A549 (cell line): ENCODE measurements around the gene CEP85.

ENCODE experiments used
- CEBPB ChIP-seq, 2 experiments: fragments of >200 bp in 1 of 2; sonication (Bioruptor Twin) in 1 of 2; formaldehyde crosslinking in 1 of 2; IDR thresholded peaks; 2 replicates each; pipeline ENCODE4 v1.6.1; 2012 to 2016
- EP300 ChIP-seq, 2 experiments: fragments of >200 bp; sonication (Bioruptor Twin); formaldehyde crosslinking; IDR thresholded peaks; 2 replicates in 1 of 2; 3 replicates in 1 of 2; pipeline ENCODE4 v1.6.1; 2016 to 2017
- FOSB ChIP-seq: fragments of 250-450 bp; sonication (Bioruptor Pico); IDR thresholded peaks from 2 replicates; pipeline ENCODE4 v1.5.0; 2020; ENCODE audit warnings: mild to moderate bottlenecking, moderate library complexity
- HOXA7 ChIP-seq: fragments of 250-450 bp; sonication (Bioruptor Pico); IDR thresholded peaks from 2 replicates; pipeline ENCODE4 v1.5.0; 2020; ENCODE audit warnings: mild to moderate bottlenecking, moderate library complexity
- POLR2A ChIP-seq: IDR thresholded peaks from 2 replicates; pipeline ENCODE4 v1.6.1; 2012; ENCODE audit warnings: mild to moderate bottlenecking, low read length
- RNF2 ChIP-seq: fragments of 200-600 bp; sonication (generic); IDR thresholded peaks from 2 replicates; pipeline ENCODE4 v1.6.1; 2016; ENCODE audit warnings: low read depth, mild to moderate bottlenecking, antibody characterized with exemption, moderate library complexity, borderline replicate concordance
- SMC3 ChIP-seq: fragments of >200 bp; sonication (Bioruptor Twin); formaldehyde crosslinking; IDR thresholded peaks from 3 replicates; pipeline ENCODE4 v1.6.1; 2018; ENCODE audit warnings: inconsistent platforms
- TF ChIP-seq, protein P1 (sequence below): fragments of 450-650 bp; IDR thresholded peaks from 2 replicates; pipeline ENCODE4 v1.6.1; 2014; ENCODE audit warnings: antibody characterized with exemption
- TF ChIP-seq, protein P2 (sequence below): fragments of >200 bp; sonication (Bioruptor Twin); formaldehyde crosslinking; IDR thresholded peaks from 3 replicates; pipeline ENCODE4 v1.5.1; 2016
- TF ChIP-seq, protein P3 (sequence below): fragments of 200-600 bp; sonication (generic); IDR thresholded peaks from 2 replicates; pipeline ENCODE4 v1.6.1; 2016; ENCODE audit warnings: antibody characterized with exemption, mild to moderate bottlenecking, moderate library complexity

DNA sequence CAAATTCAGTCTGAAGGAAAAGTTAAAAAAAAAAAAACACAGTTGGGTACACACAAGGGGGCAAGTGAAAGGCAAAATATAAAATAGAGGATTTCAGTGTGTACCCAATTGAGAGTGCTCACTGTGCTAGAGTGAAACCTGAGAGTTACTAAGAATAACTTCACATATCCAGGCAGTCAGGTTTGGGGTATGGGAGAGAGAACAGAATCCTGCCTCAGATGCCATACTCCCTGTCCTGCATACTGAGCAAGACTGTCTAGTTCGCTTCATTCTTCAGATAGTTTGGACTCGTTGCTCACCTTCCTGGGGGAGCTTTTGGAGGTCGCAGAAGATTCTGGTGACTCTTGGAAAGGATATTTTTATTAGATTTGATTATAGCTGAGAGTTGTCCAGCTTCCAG, 20.4 kb downstream of the CEP85 start:
- no peak for TF ChIP-seq POLR2A
- no peak for TF ChIP-seq RNF2
- TF ChIP-seq, protein P1, sequence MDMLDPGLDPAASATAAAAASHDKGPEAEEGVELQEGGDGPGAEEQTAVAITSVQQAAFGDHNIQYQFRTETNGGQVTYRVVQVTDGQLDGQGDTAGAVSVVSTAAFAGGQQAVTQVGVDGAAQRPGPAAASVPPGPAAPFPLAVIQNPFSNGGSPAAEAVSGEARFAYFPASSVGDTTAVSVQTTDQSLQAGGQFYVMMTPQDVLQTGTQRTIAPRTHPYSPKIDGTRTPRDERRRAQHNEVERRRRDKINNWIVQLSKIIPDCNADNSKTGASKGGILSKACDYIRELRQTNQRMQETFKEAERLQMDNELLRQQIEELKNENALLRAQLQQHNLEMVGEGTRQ = no peak
- TF ChIP-seq EP300 (IDR thresholded peaks at IDR 0.05) = no peak
- TF ChIP-seq, protein P2, sequence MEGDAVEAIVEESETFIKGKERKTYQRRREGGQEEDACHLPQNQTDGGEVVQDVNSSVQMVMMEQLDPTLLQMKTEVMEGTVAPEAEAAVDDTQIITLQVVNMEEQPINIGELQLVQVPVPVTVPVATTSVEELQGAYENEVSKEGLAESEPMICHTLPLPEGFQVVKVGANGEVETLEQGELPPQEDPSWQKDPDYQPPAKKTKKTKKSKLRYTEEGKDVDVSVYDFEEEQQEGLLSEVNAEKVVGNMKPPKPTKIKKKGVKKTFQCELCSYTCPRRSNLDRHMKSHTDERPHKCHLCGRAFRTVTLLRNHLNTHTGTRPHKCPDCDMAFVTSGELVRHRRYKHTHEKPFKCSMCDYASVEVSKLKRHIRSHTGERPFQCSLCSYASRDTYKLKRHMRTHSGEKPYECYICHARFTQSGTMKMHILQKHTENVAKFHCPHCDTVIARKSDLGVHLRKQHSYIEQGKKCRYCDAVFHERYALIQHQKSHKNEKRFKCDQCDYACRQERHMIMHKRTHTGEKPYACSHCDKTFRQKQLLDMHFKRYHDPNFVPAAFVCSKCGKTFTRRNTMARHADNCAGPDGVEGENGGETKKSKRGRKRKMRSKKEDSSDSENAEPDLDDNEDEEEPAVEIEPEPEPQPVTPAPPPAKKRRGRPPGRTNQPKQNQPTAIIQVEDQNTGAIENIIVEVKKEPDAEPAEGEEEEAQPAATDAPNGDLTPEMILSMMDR = no peak
- TF ChIP-seq SMC3 = no peak
- TF ChIP-seq HOXA7 (CRISPR knock-in tag) = no peak
- TF ChIP-seq, protein P3, sequence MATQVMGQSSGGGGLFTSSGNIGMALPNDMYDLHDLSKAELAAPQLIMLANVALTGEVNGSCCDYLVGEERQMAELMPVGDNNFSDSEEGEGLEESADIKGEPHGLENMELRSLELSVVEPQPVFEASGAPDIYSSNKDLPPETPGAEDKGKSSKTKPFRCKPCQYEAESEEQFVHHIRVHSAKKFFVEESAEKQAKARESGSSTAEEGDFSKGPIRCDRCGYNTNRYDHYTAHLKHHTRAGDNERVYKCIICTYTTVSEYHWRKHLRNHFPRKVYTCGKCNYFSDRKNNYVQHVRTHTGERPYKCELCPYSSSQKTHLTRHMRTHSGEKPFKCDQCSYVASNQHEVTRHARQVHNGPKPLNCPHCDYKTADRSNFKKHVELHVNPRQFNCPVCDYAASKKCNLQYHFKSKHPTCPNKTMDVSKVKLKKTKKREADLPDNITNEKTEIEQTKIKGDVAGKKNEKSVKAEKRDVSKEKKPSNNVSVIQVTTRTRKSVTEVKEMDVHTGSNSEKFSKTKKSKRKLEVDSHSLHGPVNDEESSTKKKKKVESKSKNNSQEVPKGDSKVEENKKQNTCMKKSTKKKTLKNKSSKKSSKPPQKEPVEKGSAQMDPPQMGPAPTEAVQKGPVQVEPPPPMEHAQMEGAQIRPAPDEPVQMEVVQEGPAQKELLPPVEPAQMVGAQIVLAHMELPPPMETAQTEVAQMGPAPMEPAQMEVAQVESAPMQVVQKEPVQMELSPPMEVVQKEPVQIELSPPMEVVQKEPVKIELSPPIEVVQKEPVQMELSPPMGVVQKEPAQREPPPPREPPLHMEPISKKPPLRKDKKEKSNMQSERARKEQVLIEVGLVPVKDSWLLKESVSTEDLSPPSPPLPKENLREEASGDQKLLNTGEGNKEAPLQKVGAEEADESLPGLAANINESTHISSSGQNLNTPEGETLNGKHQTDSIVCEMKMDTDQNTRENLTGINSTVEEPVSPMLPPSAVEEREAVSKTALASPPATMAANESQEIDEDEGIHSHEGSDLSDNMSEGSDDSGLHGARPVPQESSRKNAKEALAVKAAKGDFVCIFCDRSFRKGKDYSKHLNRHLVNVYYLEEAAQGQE = no peak
- TF ChIP-seq CEBPB (IDR thresholded peaks at IDR 0.05) = no peak
- TF ChIP-seq FOSB (CRISPR knock-in tag) = no peak
